ENCODE results near the gene BCAT1.
"Not testable (repeated sequence)": the region's sequence is repeated elsewhere in the genome, so short reads cannot be mapped to it uniquely, and the experiment has no call there.

Gene BCAT1

GRCh38 chr12:24956351-24956750 is 7.5 kb upstream of the BCAT1 start:
- not testable (repeated sequence) for DNase-seq

DNA sequence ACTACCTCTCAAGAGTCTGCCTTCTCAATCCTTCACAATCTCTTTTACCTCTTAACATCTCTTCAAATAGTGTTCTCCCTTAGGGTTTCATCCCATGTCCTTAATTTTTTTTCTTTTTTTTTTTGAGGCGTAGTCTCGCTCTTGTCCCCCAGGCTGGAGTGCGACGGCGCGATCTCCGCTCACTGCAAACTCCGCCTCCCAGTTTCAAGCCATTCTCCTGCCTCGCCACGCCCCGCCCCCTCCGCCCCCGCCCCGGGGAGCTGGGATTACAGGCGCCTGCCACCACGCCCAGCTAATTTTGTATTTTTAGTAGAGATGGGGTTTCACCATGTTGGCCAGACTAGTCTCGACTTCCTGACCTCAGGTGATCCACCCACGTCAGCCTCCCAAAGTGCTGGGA is 7.0 kb upstream of the BCAT1 start:
- no peak for DNase-seq

- DNase-seq = no peak
Observed at GRCh38 chr12:24955389-24955788, 6.5 kb upstream of the BCAT1 start.

DNA sequence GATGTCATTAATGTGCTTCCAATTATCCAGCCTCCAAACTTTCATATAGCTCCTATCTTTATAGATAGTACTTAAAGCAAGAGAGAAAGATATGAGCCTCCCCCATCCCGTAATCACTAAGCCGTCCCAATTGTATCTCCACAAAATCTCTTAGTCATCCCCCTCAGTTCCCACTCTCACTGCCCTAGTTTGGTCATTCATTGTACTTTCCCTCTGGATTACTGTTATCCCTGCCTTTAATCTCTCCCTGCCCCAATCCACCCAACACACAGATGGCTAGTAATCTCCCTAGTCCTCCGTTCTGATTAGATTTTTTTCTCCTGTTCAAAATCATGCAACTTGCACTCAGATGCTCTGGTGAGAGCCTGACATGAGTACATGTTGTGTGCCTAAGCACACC is 5.4 kb upstream of the BCAT1 start:
- DNase-seq = no peak

GRCh38 chr12:24952389-24952788 is 3.5 kb upstream of the BCAT1 start:
- DNase-seq = no peak

GRCh38 chr12:24950231-24950834 is 1.4 kb upstream of the BCAT1 start:
- DNase-seq = no peak

DNA sequence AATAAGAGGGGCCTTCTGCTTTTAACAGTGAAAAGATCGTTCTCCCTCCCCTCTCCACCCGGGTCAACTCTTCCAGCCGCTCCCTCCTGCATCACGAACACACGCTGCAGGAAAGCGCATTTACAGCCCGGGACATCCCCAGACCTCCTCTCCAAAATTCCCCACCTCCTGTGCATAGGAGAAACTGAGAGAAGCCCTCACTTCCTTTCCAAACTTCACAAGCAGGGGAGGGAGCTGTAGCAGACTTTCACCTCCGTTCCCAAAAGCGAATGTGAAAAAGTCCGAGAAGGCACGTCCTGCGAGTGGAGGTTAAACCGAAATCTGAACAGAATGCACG is 513 bp downstream of the BCAT1 start:
- DNase-seq = peak; percentile 95

- DNase-seq = no peak
Observed at GRCh38 chr12:24947541-24948419, 1.1 kb downstream of the BCAT1 start.

- DNase-seq = no peak
Observed at GRCh38 chr12:24945845-24946244, 3.1 kb downstream of the BCAT1 start.

GRCh38 chr12:24945039-24945438 is 3.9 kb downstream of the BCAT1 start:
- DNase-seq = peak; percentile 78

GRCh38 chr12:24944601-24944975 is 4.3 kb downstream of the BCAT1 start:
- DNase-seq = no peak

DNA sequence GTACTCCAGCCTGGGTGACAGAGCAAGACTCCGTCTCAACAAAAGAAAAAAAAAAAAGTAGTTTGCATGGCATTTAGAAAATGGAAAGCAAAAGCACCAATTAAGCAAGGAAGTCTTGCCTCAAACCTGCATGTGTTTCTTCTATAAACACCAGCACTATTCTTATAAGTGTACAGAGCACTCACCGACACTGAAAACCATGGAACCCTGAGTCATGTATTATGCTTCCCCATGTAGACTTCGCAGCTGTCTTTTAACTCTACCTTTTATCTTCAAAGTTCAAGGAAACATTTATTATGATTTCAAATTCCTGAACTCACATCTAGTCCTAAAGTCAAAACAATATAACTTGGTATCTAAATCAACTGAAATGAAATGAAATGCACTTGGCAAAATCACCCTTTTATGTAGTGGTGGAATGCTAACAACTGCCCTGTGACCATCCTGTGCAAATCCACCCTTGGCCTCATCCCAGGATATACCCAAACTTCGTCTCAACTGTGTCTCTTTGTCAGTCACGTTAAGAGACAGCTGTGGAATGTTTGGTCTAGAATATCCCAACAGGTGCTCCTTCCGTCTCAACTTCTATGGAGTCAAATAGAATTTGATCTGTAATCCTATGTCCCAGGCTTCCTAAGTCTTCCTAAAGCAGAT is 4.8 kb downstream of the BCAT1 start:
- no peak for DNase-seq

- no peak for DNase-seq
Observed at GRCh38 chr12:24940157-24940556, 8.7 kb downstream of the BCAT1 start.

DNA sequence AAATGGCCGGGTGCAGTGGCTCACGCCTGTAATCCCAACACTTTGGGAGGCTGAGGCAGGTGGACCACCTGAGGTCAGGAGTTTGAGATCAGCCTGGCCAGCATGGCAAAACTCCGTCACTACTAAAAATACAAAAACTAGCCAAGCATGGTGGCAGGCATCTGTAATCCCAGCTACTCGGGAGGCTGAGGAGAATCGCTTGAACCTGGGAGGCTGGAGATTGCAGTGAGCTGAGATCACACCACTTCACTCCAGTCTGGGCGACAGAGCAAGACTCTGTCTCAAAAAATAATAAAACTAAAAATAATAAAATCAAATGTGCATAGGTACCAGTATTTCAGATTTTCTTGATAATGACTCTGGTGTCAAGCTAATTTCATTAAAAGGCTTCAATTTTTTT is 9.3 kb downstream of the BCAT1 start:
- not testable (repeated sequence) for DNase-seq

DNA sequence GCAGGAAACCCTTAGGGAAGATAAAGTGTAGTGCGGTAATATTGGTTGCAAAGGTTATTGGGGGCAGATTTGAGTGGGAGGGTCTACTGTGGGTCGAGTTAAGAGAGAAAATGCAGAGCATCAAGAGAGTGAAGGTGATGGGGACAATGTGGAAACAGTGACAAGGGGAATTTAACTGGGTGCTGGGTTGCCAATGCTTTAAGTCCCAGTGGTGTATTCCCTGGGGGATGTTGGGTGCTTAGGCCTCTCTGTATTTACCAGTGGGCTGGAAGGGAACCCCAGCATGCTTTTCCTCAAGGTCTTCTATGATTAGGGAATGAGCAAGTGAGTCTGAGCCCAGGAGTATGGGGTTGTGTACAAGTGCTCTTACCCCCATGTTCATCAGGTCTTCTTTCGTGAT is 10.6 kb downstream of the BCAT1 start:
- no peak for DNase-seq

DNA sequence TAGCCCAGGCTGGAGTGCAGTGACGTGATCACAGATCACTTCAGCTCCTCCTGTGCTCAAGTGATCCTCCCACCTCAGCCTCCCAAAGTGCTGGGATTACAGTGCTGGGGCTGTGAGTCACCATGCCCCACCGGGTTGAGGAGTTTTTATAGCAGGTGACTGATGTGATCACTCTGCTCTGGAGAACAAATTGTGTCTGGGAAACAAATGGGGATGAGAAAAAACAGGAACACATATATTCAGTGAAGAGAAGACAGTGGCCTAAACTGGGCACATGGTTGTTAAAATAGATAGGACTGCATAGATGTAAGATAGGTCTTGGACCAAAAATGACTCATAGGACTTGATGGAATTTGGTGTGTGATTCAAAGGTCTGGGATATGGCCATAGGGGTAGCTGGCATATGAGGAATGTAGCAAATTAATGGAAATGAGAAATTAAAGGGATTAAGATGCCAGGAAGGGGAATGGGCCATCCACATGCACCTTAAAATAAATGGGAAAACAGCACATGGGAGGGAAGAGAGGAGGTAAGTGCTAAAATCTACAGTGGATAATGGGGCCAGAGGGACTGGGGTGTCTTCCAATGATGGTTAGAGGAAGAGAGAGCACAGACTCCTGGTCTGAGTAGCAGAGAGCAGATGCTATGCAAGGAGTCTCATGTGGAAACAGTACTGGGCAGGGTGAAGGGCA is 11.2 kb downstream of the BCAT1 start:
- DNase-seq = peak; percentile 85

DNA sequence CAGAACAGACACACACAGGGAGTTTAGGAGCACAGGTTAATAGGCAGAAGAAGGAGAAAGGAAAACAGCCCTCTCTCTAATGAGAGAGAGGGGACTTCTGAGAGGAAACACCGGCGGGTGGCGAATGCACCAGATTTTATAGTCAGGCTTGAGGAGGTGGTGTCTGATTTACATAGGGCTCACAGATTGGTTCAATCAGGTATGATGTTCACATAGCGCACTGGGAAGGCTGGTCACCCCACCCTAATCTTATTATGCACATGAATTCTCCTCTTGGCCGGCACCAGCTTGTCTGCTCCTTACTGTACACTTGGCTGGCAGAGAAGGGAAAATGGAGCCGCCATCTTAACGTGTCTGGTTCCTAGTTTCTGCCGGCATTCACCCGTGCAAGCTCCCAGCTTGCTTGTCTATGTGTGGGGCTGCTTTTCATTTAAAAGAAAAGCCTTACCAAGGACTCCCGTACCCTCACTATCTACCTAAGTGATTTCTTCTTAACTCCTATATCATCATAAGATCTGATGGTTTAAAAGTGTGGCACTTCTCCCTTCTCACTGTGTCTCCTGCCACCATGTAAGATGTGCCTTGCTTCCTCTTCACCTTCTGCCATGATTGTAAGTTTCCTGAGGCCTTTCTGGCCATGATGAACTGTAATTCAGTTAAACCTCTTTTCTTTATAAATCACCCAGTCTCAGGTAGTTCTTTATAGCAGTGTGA is 15.1 kb downstream of the BCAT1 start:
- DNase-seq = no peak

DNA sequence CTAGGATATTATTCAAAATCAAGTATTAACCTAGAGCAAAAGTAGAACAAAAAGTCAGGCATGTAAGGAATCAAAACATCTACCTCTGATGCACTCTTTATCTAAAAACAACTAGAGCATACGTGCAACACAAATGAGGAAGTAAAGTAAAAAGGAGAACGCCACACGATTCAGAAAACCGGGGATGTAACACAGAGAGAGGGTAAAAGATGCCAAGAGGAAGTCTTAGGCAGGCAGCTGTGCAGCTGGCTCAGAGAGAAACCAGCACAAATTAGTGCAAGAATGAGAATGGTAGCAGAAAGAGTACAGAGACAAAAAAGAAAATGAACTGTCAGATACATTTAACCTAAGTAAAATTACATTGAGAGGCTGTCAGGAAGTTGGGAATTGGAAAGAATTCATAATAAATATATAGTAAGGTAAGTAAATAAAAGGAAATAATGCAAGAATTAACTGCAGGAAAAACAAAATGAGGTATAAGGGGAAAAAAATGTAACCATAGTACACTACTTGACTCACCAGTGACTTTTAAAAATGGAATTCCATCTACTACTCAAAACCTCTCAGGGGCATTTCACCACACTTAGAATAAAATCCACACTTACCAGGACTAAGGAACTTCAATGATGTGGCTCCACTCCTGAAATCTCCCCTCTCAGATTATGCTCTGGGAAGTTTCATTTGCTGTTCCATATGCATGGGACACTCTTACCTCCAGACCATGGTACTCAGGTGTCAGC is 17.1 kb downstream of the BCAT1 start:
- no peak for DNase-seq

- DNase-seq = no peak
Observed at GRCh38 chr12:24929953-24930352, 18.9 kb downstream of the BCAT1 start.

DNA sequence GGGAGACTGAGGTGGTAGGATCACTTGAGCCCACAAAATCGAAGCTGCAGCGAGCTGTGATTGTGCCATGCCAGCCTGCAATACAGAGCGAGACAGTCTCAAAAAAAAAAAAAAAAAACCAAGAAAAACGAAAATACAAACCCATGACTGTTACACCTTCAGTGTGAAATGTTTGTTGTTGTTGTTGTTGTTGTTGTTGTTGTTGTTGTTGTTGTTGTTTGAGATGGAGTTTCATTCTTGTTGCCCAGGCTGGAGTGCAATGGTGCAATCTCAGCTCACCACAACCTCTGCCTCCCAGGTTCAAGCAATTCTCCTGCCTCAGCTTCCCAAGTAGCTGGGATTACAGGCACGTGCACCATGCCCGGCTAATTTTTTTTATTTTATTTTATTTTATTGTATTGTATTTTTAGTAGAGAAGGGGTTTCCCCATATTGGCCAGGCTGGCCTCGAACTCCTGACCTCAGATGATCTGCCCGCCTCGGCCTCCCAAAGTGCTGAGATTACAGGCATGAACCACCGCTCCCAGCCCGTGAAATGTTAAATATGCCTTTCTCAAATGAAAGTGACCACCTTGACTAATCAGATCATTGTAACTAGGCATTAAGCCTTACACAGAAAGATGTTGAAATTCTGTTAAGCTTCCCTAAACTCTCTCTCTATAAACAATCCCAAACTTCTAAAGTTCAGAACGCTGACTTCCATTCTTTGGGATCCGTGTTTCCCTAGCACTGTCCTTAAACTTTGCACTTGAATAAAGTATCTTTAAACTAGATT is 20.2 kb downstream of the BCAT1 start:
- not testable (repeated sequence) for DNase-seq

- no peak for DNase-seq
Observed at GRCh38 chr12:24928131-24928530, 20.8 kb downstream of the BCAT1 start.

Measured in DMS53 (cell line).